ENCODE data around the gene CNTN4.

CNTN4 gene

DNA sequence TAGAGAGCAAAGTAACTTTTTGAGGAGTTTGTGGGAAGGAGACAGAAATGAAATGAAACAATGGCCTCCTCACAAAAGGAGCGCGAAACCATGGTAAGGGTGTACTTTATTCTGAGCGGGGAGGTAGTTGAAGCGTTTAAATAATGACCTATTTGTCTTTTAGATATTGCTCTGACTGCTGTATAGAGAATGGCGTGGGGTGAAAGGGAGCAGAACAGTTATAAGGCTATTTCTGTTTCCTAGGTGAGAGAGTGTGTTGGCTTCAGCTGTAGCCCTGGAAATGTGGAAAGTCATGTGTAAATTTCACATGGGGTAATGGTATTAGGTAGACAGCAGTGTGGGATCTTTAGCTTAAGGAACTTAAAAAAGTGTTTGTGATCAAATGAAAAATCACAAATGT is 54.9 kb downstream of the CNTN4 start:
- DNase-seq, result no peak

DNA sequence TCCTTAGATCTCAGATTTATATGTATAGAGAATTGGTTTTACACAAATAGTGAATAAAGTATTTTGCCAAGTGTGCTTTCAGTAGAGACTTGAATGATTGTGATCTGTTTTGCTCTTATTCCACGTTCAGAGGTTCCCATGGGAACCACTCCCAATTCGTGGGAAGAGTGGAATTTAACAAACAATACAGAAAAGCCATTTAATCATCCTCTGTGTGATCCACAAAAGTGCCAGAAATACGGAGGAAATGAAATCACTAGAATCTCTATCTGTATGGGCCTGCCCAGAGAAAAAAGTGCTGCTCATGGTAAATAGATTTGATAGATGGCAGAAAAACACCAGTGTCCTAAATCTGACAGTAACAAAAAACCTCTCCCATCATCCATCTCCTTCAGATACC is 56.0 kb downstream of the CNTN4 start:
- DNase-seq, result no peak

DNA sequence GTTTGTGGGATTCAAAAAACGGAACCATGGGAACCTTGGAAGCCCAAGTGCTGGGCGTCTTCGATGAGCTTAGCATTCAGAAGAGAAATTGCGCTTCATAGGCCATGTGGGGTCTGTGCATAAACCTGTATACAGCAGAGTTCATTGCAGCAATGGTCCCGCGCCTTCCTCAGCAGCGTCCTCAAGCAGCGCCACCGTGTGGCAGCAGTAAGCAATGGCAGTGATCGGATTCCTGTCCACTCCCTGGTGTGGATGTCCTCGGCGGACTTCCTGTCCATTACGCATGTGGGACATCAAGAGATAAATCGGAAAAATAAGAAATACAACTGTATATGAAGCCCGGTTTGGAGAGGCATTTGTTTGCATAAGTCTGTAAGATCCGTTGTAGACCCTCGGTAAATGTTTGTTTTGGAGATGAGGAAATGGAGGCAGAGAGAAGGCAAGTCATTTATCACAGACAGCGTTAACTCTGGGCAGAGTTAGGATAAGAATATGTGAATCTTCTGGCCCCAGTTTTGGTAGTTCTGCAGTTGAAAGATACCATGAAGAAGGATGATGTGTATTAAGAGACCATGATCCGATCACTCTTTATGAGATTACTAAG is 57.7 kb downstream of the CNTN4 start:
- DNase-seq, result no peak

DNA sequence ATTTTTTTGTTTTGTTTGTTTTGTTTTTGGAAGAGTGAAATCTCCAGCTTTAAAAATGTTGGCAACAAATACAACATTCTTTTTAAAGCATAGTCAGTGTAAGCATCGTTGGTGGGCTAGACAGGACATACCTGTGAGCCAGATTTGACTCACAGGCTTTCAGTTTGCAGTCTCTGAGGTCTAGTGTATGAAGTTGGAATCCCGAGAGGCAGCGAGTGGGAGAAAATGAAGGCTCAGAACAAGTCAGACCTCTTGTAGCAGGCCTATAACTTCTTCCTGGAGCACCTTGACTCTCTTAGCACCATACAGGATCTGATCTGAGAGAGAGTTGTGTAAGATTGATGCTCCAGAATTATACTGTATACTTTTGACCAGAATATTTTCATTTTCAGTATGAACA is 60.2 kb downstream of the CNTN4 start:
- no peak for DNase-seq

DNA sequence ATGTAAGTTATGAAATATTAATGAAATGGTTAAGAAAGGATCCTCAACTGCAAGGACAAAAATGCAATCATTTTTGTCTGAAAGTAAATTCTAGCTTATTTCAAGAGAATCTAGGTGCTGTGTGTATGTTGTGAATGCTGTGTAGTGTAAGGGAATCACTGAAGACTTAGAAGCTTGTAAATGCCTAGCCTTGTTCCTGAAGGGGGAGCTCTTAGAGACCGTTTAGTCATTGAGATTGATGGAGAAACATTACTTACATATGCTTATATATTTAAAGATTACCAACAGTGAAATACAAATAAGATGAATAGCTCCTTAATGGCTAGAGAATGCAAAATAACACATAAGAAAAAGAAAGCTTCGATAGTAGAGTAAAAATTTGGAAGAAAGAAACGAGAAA is 67.9 kb downstream of the CNTN4 start:
- DNase-seq, result no peak

DNA sequence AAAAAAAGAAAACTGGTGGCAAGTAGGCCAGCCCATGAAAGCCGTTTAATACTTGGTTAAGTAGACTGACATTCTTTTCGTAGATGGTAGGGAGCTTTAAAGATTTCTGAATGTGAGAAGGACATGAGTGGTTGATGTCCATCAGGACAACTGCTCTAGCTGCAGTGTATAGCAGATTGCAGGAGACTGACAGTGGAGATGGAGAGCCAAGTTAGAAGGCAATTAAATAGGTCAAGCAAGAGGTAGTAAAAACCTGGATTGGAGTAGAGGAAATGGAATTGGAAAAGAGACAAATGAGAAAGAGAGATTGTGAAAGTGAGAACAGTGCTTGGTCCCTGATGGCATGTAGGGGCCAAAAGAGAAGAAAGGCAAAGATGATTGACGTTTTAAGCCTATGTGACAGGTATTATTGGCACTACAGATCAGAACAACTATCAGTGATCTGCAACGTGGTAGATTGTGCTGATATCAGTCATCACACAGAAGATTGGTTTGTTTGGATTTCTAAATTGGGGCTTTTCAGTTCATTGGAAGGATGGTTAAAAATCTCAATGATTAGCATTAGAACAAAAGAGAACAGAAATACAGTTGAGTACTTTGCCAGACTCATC is 74.0 kb downstream of the CNTN4 start:
- no peak for DNase-seq

DNA sequence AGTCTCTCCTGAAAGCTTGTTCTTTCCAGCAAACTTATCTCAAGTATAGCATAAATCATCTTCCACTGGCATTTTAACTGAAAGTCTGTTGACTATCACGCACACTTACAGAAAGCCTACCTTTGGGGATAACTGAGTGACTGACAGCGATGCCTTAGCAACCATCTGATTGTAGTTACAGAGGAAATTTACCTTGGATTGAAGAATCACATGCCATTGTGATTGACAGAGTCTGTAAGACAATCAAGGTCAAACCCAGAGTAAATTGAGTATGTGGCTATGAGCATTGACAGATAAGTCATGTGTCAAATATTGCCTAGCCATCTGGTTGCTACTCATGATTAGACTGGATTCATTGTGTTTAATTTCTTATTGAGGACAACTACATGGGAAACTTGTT is 82.0 kb downstream of the CNTN4 start:
- DNase-seq, result no peak

DNA sequence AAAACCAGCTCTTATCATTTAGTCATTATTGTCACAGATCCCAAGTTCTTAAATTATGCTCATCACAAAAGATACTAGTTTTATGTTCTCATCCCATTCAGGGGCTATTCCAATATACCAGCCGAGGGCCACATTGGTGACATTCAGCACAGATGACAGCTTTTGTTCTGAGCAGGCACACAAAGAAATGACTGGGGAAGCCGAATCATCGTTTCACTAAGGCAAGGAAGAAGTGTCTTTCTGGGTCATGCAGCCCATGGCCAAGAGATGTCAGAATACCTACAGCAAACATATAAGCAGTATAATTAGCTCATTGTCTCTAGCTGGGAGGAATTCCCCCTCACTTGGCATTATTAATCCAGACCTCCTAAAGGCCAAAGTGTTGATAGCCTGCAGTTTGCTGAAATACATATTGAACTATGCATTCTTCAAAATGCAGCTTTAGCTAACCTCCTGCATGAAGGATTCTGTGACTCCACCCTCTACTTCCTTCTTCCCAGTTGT is 100.2 kb downstream of the CNTN4 start:
- no peak for DNase-seq

DNA sequence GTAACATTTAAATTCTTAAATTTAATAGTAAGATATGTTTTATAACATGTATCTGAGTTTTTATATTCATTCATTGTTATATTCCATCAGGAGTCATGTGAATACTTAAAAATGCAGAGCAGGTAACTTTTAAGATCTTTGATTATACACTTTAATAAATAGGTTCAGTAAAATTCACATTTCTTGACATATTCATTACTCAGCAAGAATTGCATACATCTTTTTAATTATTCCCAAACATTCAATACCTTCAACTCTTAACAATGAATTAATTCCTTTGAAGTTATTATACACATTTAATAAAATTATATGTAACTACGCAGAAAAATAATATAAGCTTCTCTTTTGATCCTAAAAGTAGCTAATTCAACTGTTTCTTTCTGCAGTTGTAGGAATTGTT is 105.4 kb downstream of the CNTN4 start:
- no peak for DNase-seq

DNA sequence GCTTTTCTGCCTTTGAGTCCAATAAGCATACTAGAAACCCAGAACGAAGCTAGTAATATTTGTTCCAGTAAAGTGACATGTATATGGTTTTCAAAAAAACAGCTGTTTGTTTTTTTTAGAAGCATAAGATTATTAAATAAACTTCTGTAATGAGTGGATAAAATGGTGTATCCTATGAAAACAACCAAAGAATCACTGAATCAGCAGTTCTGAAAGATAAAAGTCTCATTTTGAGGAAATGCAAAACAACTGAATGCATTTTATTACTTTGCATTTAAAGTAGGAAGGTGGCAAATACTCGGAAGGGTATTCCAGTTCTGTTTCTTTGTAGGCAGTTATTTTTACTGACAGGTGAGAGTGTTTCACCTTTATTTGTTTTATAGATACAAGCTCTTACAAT is 107.0 kb downstream of the CNTN4 start:
- no peak for DNase-seq

DNA sequence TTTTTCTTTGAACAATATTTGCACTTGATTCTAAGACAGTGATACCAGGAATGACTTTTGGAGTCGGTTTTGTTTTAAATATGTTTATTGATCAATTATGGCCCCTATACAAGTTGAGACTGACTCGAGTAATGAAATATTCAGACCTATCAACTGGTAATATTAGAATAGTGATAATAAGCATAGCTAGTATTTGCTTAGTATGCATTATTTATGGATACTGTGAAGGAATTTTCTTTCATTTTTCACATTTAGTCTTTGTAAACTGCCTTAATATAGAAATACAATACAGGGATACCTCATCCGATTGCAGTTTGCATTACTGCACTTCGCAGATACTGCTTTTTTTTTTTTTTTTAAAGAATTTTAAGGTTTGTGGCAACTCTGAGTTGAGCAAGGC is 107.9 kb downstream of the CNTN4 start:
- no peak for DNase-seq

DNA sequence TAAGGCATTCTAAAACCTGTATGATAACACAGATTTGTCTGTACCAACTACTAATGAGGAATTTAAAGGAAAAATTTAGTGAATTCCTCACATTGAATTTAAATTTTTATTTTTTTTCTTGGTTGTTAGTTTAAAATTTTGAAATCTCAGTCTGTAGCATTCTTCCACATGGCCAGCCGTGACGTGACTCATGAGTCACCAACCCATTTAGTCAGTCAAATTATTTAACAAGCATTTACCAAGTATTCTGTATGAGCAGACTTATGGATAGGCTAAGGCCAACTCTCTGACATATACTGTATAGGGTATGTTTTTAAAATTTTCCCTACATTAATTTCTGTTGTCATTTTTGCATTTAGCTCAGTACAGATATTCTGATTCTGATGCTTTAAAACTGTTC is 112.9 kb downstream of the CNTN4 start:
- DNase-seq, result no peak

DNA sequence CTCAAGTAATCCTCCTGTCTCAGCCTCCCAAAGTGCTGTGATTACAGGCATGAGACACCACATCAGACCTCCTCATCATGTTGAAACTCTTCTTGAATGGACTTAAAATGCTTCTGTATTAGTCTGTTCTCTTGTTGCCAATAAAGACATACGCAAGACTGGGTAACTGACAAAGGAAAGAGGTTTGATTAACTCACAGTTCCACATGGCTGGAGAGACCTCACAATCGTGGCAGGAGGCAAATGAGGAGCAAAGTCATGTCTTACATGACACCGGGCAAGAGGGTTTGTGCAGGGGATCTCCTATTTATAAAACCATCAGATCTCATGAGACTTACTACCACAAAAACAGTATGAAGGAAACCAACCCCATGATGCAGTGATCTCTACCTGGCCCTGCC is 113.5 kb downstream of the CNTN4 start:
- no peak for DNase-seq

DNA sequence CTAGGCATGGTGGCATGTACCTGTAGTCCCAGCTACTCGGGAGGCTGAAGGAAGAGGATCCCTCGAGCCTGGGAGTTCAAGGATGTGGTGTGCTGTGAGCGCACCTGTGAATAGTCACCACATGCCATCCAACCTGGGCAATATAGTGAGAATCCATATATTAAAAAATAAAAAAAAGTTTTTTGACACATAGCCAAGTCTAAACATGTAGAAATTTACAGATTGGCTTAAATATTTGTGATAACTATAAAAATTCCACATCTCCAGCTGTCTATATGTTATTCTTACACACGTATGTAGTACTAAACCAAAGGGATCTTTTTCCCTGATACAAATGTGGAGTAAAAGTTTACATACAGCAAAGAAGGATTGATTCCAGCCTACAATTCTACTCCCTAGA is 119.7 kb downstream of the CNTN4 start:
- DNase-seq, result no peak

DNA sequence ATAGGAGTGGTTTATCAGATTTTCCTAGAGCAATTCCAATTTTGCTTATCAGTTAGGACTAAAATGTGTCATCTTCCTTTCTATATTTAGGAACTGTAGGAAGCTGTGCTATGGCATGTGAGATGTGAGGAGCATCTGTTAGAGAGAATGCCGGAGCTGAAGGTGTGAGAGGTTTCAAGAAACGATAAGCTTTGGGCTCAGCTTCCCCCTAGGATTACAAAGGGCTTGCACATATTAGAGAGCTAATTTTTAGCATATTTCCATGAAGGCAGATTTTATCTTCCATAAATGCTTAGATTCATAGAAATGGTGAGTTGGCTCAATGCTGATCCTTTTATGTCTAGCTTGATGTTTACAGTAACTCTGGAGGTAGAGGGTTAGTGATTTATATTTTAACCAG is 120.2 kb downstream of the CNTN4 start:
- DNase-seq, result no peak

DNA sequence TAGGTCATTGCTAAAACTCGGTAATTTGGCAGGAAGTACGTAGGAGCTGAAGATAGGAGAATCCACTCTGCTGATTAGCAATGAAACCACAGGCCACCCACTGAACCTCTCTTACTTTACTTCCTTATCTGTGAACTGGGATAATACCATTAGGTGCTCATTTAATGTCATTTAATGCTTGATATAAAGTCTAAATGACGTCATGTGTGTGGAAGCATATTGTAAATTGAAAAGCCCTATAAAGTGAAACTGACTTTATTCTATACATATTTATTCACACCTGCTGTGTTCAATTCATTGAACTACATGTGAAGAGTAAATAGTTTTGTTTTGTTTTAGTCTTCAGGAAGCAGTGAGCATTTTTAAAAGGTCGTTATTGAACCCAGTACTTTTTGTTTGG is 137.5 kb downstream of the CNTN4 start:
- no peak for DNase-seq

DNA sequence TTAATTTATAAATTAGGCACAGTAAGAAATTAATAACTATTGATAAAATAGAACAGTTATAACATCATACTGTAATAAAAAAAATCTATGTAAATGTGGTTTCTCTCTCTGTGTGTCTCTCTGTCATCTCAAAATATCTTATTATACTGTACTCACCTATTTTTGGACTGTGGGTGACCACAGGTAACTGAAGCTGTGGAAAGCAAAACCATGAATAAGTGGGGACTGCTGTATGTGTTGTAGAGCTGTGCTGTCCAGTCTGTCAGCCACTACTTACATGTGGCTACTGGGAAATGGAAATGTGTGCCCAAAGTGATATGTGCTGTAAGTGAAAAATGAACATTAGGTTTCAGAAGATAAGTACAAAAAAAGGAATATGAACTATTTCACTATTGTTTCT is 145.5 kb downstream of the CNTN4 start:
- DNase-seq, result no peak

DNA sequence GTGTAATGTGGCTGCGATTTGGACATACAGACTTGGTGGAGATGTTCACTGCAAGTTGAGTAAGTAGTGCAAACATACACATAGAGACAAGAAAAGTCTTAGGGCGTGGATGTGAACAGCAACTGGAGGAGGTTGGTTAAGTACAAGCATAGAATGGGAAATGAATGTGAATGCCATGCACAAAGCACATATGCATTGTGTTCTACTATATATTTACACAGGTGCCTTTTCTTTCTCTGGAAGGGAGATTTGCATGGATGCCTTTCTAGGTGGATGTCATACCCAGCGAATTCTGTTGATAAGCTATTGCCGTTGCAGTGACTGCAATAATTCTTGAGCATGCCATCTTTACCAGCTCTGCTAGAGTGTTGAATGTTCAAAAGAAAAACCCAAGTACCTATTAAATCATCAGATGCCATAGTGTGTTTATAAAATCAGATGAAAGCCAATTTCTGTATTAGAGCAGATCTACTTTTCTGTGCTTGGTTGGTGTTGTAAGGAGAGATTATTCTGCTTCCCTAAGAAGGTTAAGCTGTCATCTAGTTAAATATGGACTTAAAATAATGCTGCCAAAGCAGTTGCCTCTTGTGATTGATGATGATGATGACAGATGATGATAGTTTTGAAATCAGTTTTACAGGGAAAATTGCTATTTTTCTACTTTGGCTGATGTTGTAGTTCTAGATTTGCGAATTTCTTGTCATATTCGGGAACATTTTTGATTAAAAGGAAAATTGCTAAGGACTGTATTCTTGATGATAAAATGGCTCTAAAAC is 148.4 kb downstream of the CNTN4 start:
- DNase-seq, result no peak

DNA sequence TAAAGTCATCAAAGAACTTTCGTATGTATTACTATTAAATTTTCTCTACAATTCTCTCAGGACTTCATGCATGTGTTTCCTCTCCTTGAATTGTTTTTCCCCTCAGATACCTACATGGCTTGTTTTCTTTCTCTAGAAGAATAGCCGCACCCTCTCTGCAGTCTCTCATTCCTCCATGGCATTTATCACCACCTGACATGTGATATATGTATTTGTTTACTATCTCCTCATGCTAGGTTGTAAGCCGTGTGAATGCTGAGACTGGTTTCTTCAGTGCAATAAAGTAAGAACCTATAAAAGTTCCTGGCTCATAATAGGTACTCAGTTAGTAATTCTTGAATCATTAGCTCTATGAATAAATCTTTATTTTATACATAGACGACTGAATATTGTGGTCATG is 149.2 kb downstream of the CNTN4 start:
- DNase-seq, result no peak

DNA sequence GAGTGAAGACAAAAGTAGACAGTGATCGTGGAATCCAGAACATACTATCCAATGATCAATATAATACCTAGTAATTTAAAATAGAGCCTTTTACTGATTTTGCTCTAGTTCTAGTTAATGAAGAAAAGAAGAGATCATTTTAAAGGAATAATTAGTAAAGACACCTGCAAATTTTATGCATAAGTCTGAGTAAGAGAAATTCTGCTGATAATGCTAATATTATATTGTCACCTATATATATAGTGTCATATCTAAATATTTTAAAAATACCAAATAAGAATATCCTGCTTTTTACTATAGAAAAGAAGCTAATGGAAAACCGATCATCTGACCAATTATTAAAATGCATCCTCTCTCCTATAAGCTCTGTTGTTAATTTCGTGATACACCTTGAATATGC is 152.1 kb downstream of the CNTN4 start:
- no peak for DNase-seq

DNA sequence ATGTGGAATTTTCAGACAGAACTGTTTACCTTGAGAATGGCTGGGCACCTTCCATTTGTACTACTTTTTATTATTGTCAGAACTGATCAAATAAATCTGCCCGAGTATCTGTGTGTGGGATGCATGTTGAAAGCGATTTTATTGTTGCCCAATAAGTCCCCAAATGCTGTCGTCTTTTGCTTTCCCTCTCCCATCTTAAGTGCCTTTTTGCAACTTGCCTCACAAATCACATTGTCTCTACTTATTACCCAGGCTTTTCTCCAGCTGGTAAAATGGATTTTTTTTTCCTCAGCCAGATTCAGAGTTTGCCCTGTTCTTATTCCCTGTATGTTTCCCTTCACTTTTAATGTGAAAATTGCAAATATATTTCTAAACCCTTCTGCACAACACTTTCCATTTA is 163.1 kb downstream of the CNTN4 start:
- DNase-seq, result no peak

DNA sequence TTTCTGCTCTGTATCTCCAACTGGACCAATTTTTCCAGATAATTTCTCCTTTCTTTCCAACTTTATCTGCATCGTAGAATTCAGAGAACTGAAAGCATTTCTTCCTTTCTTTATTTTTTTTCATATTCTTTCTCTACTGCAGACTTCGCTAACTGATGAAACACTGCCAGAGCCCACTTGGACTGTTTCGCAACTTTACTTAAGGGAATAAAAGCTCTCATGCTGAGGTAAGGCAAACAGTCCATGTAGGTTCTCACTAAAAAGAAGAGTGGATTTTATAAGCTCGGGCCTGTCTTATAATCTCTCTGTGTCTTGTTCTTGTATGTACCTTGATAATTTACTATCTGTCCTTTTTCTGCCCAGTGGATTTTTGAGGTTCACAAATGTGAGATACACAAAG is 163.5 kb downstream of the CNTN4 start:
- DNase-seq, result no peak

DNA sequence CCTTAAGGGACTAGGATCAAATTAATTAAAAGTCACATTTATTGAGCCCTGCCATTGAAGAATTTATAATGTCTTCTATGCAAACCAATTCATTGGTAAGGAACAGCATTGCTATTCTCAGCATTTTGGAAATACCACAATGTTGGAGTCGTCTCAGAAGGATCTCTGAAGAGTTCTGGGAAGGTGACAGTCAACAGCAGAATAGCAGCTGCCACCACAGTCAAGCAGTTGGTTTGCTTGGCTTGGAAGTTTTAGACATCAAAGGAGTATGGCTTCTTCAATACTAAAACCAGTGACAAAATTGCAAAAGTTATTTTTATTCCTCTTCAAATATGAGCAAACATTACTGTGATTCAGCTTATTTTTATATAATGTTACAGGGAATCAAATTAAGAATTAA is 167.9 kb downstream of the CNTN4 start:
- no peak for DNase-seq

DNA sequence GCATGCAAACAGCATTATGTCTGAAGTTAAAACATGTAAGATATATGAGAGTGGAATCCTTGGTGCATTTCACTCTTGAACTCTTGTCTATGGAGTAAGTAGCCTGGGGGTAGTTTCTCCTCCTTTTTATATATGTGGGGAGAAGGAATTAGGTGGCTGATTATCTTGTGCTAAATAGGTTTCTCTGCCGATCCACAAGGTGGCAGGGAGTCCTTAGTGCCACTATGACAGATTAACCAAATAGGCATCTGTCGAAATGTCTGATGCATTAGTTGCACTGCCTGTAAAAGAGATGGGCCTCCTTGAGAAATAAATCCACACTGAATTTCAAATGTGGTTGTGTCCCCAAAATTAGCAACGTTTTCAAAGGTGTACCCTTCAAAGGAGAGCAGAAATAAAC is 170.1 kb downstream of the CNTN4 start:
- no peak for DNase-seq

DNA sequence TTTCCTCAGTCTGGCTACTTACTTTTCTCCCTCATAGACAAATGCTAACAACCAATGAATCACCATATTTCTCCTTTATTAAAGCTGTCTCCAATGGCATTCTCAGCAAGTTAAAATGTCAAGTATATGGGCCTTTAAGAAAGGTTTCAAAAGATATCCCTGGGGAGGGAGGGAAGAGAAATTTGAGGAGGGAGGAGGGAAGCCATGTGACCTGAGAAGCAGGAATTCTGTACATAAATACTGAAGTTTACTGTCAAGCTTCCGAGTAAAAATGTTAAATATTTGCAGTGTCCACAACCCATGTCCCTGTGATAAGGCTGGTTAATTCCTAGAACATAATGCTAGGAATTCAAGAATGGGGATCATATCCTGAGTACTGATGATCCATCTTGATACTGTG is 175.9 kb downstream of the CNTN4 start:
- no peak for DNase-seq
